ENCODE data around the gene TOR4A. TPM values are rescaled to one million over a fixed set of nuclear protein-coding genes. Genes with fewer than 3 reads are reported as not detected.

TOR4A gene
- total and polyA plus RNA-seq, 10 of the 15 experiments (the other 5 are each of a cell fraction or from before 2014, with no cell fraction given): 2.0 to 19.9 (median 3.7) TPM

GRCh38 chr9:137254624-137255447, 22.7 kb upstream of the TOR4A start, which contains the start of gene NELFB (continued):
- TF ChIP-seq CUX1 (IDR thresholded peaks at IDR 0.05; ENCODE audit: insufficient replicate concordance, low read depth, low read length): no peak
- no peak for TF ChIP-seq RAD51 (IDR thresholded peaks at IDR 0.05)
- TF ChIP-seq POLR2AphosphoS5 (IDR thresholded peaks at IDR 0.05; ENCODE audit: low read length): no peak; the same call in 1 of the 2 replicates
- no peak for TF ChIP-seq REST (IDR thresholded peaks at IDR 0.05; ENCODE audit: low read depth, low read length)
- TF ChIP-seq HSF1 (IDR thresholded peaks at IDR 0.05; ENCODE audit: low read depth, low read length): no peak
- peak; percentile 81; the same call in 1 of the 2 replicates for TF ChIP-seq TAF1 (IDR thresholded peaks at IDR 0.05; ENCODE audit: borderline replicate concordance, low read depth, low read length)
- no peak for TF ChIP-seq ATF3 (IDR thresholded peaks at IDR 0.05; ENCODE audit: borderline replicate concordance, extremely low read depth, low read depth, low read length)
- TF ChIP-seq NFIC (IDR thresholded peaks at IDR 0.05; ENCODE audit: low read depth, low read length): no peak
- peak; percentile 90; the same call in 1 of the 2 replicates for TF ChIP-seq RB1 (IDR thresholded peaks at IDR 0.05; ENCODE audit: borderline replicate concordance)
- TF ChIP-seq KLF5 (IDR thresholded peaks at IDR 0.05; ENCODE audit: partially characterized antibody): no peak
- no peak for TF ChIP-seq SPI1 (IDR thresholded peaks at IDR 0.05; ENCODE audit: borderline replicate concordance, insufficient read depth, low read depth, low read length)
- TF ChIP-seq MAX (IDR thresholded peaks at IDR 0.05; ENCODE audit: low read depth, low read length): peak; percentile 71
- peak; percentile 74 for TF ChIP-seq CHD2 (IDR thresholded peaks at IDR 0.05; ENCODE audit: borderline replicate concordance, low read depth, low read length)
- TF ChIP-seq MEF2A (IDR thresholded peaks at IDR 0.05; ENCODE audit: insufficient read depth, low read depth, low read length): 0 out of 2 replicates have a peak, but pooled peaks have one; percentile 47
- no peak for TF ChIP-seq RCOR1 (conservative IDR thresholded peaks at IDR 0.05; ENCODE audit: low read depth, low read length)

All from GM12878 (cell line).